Naive thymus-derived CD4-positive, alpha-beta T cell (primary cell): ENCODE results near the gene PDIA4. TPM values are rescaled to one million over a fixed set of nuclear protein-coding genes. Genes with fewer than 3 reads are reported as not detected.

Experiments used
- polyA plus RNA-seq, 2 donors: library from polyadenylated mRNA; unstranded; fragments of 300-500 nt; fragmentation: Illumina TruSeq; gene quantifications; one replicate each; pipeline ENCODE4 v1.2.3, GENCODE V29; 2021
- total RNA-seq, 6 experiments: library from RNA in 5 of 6; stranded (reverse) in 5 of 6; gene quantifications; 1 replicate in 5 of 6; 2 replicates in 1 of 6; pipeline ENCODE4 v1.2.3 and lab custom pipeline; 2021 to 2026

Gene PDIA4
- total and polyA plus RNA-seq, 7 experiments from 2014 or later = 38.2 to 157 (median 76.0) TPM

Other genes starting within 250 kb of the PDIA4 start
- 10 to 100 TPM in 3 of 5 experiments, 1 to 10 TPM in 2; 7.2 to 73.3 (median 18.9) TPM for gene EZH2, start 144.2 kb downstream of the PDIA4 start, total RNA-seq
- 1 to 10 TPM; 2.2 to 2.4 TPM for gene EZH2, start 144.2 kb downstream of the PDIA4 start, polyA plus RNA-seq
- gene ZNF786, start 62.2 kb upstream of the PDIA4 start, total RNA-seq = 10 to 100 TPM in 3 of 5 experiments, 1 to 10 TPM in 2; 5.4 to 22.0 (median 10.0) TPM
- gene ZNF786, start 62.2 kb upstream of the PDIA4 start, polyA plus RNA-seq = 10 to 100 TPM in 1 of 2 donors, 1 to 10 TPM in 1; 5.4 to 27.6 TPM
- 1 to 10 TPM in 3 of 5 experiments, under 1 TPM in 2; 0.61 to 4.9 (median 1.0) TPM for gene ZNF425, start 97.8 kb upstream of the PDIA4 start, total RNA-seq
- 1 to 10 TPM in 1 of 2 donors, under 1 TPM in 1; 0.26 to 2.2 TPM for gene ZNF425, start 97.8 kb upstream of the PDIA4 start, polyA plus RNA-seq
- gene ZNF398, start 118.9 kb upstream of the PDIA4 start, total RNA-seq = 10 to 100 TPM; 14.6 to 27.9 (median 16.9) TPM
- gene ZNF398, start 118.9 kb upstream of the PDIA4 start, polyA plus RNA-seq = 10 to 100 TPM in 1 of 2 donors, 1 to 10 TPM in 1; 9.7 to 19.3 TPM
- 10 to 100 TPM; 12.1 to 36.7 (median 15.1) TPM for gene ZNF282, start 167.0 kb upstream of the PDIA4 start, total RNA-seq
- gene ZNF282, start 167.0 kb upstream of the PDIA4 start, polyA plus RNA-seq = 1 to 10 TPM in 1 of 2 donors, under 1 TPM in 1; 0.83 to 1.1 TPM
- gene ZNF212, start 211.1 kb upstream of the PDIA4 start, total RNA-seq = 10 to 100 TPM; 10.4 to 20.6 (median 13.3) TPM
- gene ZNF212, start 211.1 kb upstream of the PDIA4 start, polyA plus RNA-seq = 10 to 100 TPM in 1 of 2 donors, 1 to 10 TPM in 1; 5.9 to 11.4 TPM
- gene ZNF783, start 233.7 kb upstream of the PDIA4 start, total RNA-seq = 10 to 100 TPM; 23.3 to 49.2 (median 36.0) TPM
- gene ZNF783, start 233.7 kb upstream of the PDIA4 start, polyA plus RNA-seq = 1 to 10 TPM; 6.2 to 9.7 TPM